Measurements from ENCODE around the gene SRSF2.
"Not testable (repeated sequence)": the region's sequence is repeated elsewhere in the genome, so short reads cannot be mapped to it uniquely, and the experiment has no call there.

The SRSF2 gene

GRCh38 chr17:76702076-76702475 lies 35.1 kb downstream of the SRSF2 start:
- no peaks in the 10 kb centered on the region for H3K27me3 ChIP-seq (ENCODE audit: insufficient read depth, low read depth, severe bottlenecking)
- no peaks in the 10 kb centered on the region for H3K9me3 ChIP-seq (ENCODE audit: severe bottlenecking)
- no peak overlapping the region for H3K4me3 ChIP-seq (ENCODE audit: low read depth, low read length)
- no peak for TF ChIP-seq CTCF (IDR thresholded peaks at IDR 0.05; ENCODE audit: low read depth, low read length)
- H3K27ac ChIP-seq, result peak overlapping the region; percentile 85; the same call in 1 of the 2 replicates
- peaks cover 5% of the 10 kb centered on the region; the same call in 1 of the 2 replicates for H3K36me3 ChIP-seq
- DNase-seq, result no peak

GRCh38 chr17:76701471-76701967 lies 35.6 kb downstream of the SRSF2 start:
- peak overlapping the region; percentile 85 for H3K27ac ChIP-seq

GRCh38 chr17:76700617-76701470 lies 36.3 kb downstream of the SRSF2 start:
- TF ChIP-seq CTCF (IDR thresholded peaks at IDR 0.05; ENCODE audit: low read depth, low read length), result no peak
- Histone ChIP-seq H3K4me3 (ENCODE audit: low read depth, low read length) (peak overlapping the region; percentile 13), H3K9me3 (ENCODE audit: severe bottlenecking) (no peaks in the 10 kb centered on the region), H3K27ac (peak overlapping the region; percentile 85), H3K27me3 (ENCODE audit: insufficient read depth, low read depth, severe bottlenecking) (no peaks in the 10 kb centered on the region), H3K36me3 (no peaks in the 10 kb centered on the region; the same call in 1 of the 2 replicates)
- peak; percentile 91 for DNase-seq

More at GRCh38 chr17:76701471-76701967, 35.6 kb downstream of the SRSF2 start:
- no peak for DNase-seq
- Histone ChIP-seq H3K27me3 (ENCODE audit: insufficient read depth, low read depth, severe bottlenecking) (no peaks in the 10 kb centered on the region), H3K4me3 (ENCODE audit: low read depth, low read length) (no peak overlapping the region), H3K9me3 (ENCODE audit: severe bottlenecking) (no peaks in the 10 kb centered on the region), H3K36me3 (peaks cover under 1% of the 10 kb centered on the region; the same call in 1 of the 2 replicates)
- TF ChIP-seq CTCF (IDR thresholded peaks at IDR 0.05; ENCODE audit: low read depth, low read length), result no peak

GRCh38 chr17:76700270-76700616 lies 36.9 kb downstream of the SRSF2 start:
- DNase-seq, result no peak
- TF ChIP-seq CTCF (IDR thresholded peaks at IDR 0.05; ENCODE audit: low read depth, low read length), result no peak
- Histone ChIP-seq H3K27me3 (ENCODE audit: insufficient read depth, low read depth, severe bottlenecking) (no peaks in the 10 kb centered on the region), H3K36me3 (no peaks in the 10 kb centered on the region; the same call in 1 of the 2 replicates), H3K27ac (peak overlapping the region; percentile 85), H3K4me3 (ENCODE audit: low read depth, low read length) (no peak overlapping the region), H3K9me3 (ENCODE audit: severe bottlenecking) (no peaks in the 10 kb centered on the region)

GRCh38 chr17:76698466-76698977 lies 38.6 kb downstream of the SRSF2 start:
- not testable (repeated sequence) for H3K36me3 ChIP-seq; H3K9me3 ChIP-seq (ENCODE audit: severe bottlenecking); H3K4me3 ChIP-seq (ENCODE audit: low read depth, low read length); H3K27me3 ChIP-seq (ENCODE audit: insufficient read depth, low read depth, severe bottlenecking); DNase-seq; H3K27ac ChIP-seq

- Histone ChIP-seq H3K4me3 (ENCODE audit: low read depth, low read length) (no peak overlapping the region), H3K36me3 (no peaks in the 10 kb centered on the region; the same call in none of the 2 replicates), H3K9me3 (ENCODE audit: severe bottlenecking) (no peaks in the 10 kb centered on the region), H3K27ac (peak overlapping the region; percentile 69), H3K27me3 (ENCODE audit: insufficient read depth, low read depth, severe bottlenecking) (no peaks in the 10 kb centered on the region)
- peak; percentile 81 for DNase-seq
- 0 out of 2 replicates have a peak, but pooled peaks have one; percentile 25 for TF ChIP-seq CTCF (IDR thresholded peaks at IDR 0.05; ENCODE audit: low read depth, low read length)
Measured at GRCh38 chr17:76697702-76698465, 39.2 kb downstream of the SRSF2 start.
